Measurements from ENCODE around the gene F11R.
"Not testable (repeated sequence)": the region's sequence is repeated elsewhere in the genome, so short reads cannot be mapped to it uniquely, and the experiment has no call there.

The F11R gene

DNA sequence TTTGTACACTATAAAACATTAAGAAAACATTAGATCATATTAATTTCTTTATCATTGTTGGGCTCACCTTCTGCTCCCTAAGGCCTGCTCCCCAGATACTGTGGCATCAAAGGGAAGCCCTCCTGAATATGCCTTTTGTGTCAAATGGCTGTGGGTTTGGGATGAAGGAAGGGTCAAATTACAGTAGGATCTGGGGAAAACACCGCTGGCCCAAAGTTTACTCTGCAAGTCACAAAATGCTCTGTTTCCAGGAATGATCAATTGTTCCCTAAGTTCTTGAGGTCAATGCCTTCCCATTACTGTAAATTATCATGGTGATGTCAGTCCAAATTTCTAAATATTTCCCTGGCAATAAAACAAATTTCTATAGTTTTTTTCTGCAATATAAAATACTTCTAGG is 59.5 kb downstream of the F11R start:
- DNase-seq, result no peak

- DNase-seq, result no peak
Observed at GRCh38 chr1:160956966-160957365, 64.0 kb downstream of the F11R start.

- DNase-seq, result peak; percentile 54
Observed at GRCh38 chr1:160954158-160955104, 66.5 kb downstream of the F11R start, which contains the start of gene ITLN2. TSS of gene ITLN2 (minus strand) at chr1:160954809. CDS start at chr1:160954741, 68 bp downstream.

- no peak for DNase-seq
Observed at GRCh38 chr1:160953030-160953429, 67.9 kb downstream of the F11R start.

- no peak for DNase-seq
Observed at GRCh38 chr1:160952129-160952510, 68.8 kb downstream of the F11R start.

- peak; percentile 80 for DNase-seq
Observed at GRCh38 chr1:160951443-160952128, 69.4 kb downstream of the F11R start.

GRCh38 chr1:160950657-160951056 is 70.3 kb downstream of the F11R start:
- no peak for DNase-seq

DNA sequence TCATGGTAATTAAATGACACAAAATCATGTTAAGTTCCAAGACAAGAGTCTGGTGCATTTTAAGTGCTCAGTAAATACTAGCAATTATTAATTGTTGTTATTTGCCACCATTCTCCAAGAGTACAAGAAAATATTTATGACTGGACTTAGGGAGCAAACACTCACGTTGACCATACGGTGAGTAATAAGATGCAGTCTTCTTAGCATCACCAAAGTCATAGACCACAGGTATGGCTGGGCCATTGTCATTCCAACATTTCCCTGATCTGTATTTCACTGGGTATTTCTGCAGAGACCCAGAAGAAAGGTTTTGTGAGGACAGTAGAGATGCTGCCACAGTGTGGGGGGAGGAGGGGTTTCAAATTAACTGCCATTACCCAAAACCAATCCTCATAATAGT is 71.1 kb downstream of the F11R start:
- no peak for DNase-seq

- not testable (repeated sequence) for DNase-seq
Observed at GRCh38 chr1:160949216-160949880, 71.6 kb downstream of the F11R start.

- not testable (repeated sequence) for DNase-seq
Observed at GRCh38 chr1:160947174-160947759, 73.7 kb downstream of the F11R start.

DNA sequence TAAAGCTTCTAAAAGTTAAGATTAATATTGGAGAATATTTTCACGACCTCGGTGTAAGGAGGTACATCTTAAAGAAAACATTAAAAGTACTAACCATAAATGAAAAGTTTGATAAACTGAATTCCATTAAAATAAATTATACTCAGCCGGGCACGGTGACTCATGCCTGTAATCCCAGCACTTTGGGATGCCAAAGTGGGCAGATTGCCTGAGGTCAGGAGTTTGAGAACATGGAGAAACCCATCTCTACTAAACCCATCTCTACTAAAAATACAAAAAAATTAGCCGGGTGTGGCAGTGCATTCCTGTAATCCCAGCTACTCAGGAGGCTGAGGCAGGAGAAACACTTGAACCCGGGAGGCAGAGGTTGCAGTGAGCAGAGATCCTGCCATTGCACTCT is 75.1 kb downstream of the F11R start:
- DNase-seq, result not testable (repeated sequence)

All from CD4-positive, alpha-beta T cell treated with Interleukin-17A for 4 hours (primary cell).